Measurements from ENCODE around the gene OTUD5. TPM values are rescaled to one million over a fixed set of nuclear protein-coding genes. Genes with fewer than 3 reads are reported as not detected.

OTUD5 gene
- total RNA-seq, 1 donor from 2014 or later: 40.0 TPM

DNA sequence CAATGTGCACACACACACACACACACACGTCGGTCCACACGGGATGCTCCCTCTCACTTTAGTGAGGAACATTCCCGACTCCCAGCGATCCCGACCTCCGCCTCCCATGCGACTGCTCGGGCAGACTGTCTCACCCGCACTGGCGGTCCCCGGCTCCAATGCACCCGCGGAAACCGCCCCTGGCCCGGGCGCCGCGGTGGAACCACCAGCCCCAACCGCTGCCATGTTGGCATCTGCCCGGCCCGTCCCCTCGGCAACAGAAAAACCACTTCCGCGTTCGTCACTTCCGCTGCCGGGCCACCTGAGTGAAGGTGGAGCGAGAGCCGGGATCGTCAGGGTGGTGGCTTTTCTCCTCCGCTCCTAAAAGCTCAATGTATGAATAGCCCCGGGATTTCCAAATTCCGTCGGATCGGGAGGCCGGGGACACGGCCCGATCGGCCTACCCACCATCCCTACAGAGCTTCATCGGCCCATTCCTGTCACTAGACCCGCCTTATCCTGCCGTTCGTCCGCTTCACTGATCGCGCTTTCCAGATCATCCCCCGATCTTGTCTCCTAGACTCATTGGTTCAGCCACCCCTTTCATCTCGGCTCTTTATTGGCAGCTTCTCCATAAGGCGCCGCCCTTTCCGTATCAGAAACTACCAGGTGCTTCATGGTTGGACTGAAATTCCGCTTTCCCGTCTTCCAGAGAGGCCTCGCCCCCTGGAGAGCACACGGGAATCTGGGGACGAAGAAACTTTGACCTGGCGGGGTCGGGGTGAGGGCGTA, 45.8 kb downstream of the OTUD5 start, which contains the start of gene SLC35A2:
SLC35A2 (minus strand) TSS at position 235 of the 771 bp plus-strand sequence; CDS start at position 225, 10 bp downstream.
- peak; percentile 92 for DNase-seq (ENCODE audit: low spot score)

DNA sequence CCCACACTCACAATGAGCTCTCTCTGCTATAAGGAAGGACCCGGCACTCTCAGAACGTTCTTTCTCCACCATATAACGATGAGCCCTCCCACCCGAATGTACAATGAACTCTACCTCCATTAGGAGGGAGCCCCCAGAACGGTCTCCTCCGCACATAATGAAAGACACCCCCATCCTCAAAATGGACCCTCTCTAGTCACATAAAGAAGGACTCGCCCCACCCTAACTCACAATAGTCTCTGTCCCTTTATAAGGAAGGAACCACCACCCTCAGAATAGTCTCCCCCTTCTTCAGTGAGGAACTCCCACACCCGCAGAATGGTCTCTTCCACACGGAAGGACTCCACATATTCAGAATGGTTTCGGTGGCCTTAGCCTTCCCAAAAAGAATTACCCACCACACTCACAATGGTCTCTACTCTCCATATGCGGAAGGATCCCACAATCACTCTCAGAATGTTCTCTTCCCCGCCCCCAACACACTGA, 46.4 kb downstream of the OTUD5 start:
- DNase-seq (ENCODE audit: low spot score): no peak

DNA sequence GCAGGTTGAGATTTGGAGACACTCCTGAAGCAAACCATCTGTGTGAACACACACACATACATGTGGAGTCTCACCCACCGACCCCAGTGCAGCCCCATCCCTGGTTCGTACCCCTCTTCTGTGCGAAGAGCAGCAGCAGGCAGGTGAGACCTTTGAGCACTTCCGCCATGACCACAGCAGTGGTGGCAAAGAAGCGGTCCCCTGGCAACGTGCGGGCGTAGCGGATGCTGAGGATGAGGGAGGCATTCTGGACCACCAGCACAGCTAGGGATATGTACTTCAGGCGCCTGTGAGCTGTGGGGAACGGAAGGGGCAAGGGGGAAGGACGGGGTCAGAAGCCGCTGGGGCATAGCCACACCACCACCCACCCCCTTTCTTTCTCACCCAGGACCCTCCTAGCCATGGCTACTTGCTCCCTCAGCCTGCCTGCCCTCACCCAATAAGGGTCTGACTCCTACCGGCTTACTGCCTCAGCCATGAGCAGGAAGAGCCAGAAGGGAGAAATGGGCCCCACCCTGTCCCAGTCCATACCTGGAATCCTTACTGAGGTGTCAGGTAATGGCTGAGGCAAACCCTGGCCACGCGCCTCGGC, 47.6 kb downstream of the OTUD5 start:
- DNase-seq (ENCODE audit: low spot score): no peak

DNA sequence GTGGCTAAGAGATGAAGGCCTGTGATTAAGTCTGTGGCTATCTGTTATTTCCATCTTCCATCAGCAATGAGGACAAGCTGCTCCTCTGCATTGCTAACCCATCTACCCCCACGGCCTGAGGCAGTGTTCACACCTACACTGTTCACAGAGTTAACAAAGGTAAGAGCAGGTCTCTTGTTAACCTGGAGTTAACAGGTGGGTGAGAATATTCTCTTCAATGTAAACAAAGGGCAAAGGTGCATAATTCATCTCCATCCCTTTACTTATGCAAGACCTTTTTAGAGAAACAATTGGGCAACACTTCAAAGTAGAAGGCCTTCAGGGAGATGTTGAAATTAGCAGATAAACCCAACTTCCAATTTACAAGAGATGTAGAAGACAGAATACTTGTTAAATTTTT, 48.8 kb downstream of the OTUD5 start:
- DNase-seq (ENCODE audit: low spot score): no peak

DNA sequence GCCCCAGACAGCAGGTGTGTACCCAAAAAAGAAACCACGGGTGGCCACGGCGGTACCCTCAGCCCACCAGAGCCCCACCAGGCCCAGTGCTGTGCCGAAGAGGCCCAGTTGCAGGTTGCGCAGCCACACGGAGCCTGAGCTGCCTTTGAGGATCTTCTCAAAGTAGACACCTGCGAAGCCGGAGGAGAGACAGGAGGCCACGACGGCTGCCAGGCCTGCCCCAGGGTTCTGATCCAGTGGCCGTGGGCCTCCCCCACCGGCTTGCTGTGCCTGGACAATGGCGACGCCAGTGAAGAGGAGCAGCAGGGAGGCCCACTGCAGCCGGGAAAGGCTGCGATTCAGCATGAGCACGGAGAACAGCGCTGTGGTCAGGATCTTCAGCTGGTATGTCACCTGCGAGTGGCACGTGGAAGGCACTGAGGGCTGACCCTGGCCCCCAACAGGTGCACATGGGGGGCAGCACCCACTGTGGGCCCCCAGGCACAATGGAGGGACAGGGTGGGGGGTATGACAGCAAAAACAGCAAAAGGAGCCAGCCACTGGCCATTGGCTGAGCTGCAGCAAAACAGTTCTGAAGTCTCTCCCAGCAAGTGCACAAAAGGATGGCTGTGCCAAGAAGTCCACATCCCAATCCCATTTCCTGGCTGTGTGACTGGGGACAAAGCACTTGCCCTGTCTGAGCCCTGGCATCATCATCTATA, 52.2 kb downstream of the OTUD5 start:
- no peak for DNase-seq (ENCODE audit: low spot score)

DNA sequence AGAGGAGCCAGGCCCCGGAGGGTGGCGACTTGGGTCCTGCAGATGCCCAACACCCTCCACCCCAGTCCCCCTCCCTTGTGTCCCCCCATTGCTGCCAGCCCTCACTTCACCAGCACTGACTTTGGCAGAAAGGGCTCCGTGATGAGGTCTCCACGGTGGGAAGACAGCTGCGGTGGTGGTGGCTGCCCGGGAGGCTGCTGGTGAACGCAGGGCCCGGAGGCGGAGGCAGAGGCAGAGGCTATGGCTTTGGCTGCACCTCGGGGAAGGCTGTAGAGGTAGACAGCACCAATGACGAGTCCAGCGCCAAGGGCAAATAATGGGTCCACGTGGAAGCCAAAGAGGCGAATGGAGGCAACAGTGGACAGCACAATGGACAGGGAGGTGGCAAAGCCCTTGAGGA, 52.8 kb downstream of the OTUD5 start:
- DNase-seq (ENCODE audit: low spot score): no peak

DNA sequence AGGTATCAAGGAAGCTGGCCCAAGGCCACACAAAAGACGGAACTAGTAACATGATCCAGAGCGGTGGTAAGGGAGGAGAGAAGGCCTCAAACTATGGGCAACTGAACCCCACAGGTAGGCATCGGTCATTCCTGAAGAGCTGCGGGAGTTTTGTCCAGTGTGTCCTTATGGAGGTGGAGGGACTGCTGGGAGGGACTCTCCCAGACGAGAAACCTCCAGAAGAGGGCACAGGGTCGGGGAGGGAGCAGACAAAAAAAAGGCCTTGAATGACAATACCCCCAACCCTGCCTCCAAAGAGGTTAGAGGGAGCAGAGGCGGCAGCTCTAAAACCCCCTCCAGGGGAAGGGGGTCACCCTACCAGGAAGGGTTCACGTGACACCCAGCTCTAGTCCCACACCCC, 53.2 kb downstream of the OTUD5 start:
- no peak for DNase-seq (ENCODE audit: low spot score)

DNA sequence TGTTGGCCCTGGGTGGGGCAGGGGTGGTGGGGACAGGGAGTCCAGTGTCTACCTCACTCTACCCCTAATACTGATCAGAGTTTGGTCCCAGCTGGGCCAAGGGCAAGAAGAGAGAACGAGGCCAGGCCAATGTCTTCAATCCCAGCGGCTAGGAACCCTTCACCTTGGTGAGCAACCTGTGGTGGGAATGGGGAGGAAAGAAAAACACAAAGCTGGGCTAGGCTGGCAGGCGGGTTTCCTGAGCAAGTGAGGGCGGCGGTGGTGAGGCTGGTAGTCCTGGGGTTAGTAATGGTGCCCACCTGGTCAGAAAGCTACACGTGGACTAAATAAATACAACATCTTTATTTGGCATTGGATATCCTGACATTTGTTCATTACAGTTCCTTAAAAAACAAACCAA, 54.1 kb downstream of the OTUD5 start:
- DNase-seq (ENCODE audit: low spot score): no peak

DNA sequence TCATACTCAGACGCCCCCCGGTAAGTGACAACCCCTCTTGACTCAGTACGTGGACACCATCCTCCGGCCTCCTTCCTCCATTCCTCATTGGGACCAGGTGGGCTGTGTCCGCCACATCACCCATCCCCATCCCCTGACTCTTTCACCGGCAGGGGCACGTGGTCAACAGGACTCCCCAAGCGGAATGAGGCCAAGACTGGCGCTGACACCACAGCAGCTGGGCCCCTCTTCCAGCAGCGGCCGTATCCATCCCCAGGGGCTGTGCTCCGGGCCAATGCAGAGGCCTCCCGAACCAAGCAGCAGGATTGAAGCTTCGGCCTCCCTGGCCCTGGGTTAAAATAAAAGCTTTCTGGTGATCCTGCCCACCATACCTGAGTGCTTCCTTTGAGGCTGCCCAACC, 54.6 kb downstream of the OTUD5 start:
- no peak for DNase-seq (ENCODE audit: low spot score)

DNA sequence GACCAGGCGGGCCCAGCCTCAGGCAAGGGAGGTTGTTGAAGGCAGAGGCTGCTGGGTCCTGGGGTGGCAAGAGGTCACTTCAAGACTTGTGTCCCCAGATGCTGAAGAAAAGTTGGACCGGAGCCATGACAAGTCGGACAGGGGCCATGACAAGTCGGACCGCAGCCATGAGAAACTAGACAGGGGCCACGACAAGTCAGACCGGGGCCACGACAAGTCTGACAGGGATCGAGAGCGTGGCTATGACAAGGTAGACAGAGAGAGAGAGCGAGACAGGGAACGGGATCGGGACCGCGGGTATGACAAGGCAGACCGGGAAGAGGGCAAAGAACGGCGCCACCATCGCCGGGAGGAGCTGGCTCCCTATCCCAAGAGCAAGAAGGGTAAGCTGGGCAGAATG, 55.3 kb downstream of the OTUD5 start:
- DNase-seq (ENCODE audit: low spot score): no peak

DNA sequence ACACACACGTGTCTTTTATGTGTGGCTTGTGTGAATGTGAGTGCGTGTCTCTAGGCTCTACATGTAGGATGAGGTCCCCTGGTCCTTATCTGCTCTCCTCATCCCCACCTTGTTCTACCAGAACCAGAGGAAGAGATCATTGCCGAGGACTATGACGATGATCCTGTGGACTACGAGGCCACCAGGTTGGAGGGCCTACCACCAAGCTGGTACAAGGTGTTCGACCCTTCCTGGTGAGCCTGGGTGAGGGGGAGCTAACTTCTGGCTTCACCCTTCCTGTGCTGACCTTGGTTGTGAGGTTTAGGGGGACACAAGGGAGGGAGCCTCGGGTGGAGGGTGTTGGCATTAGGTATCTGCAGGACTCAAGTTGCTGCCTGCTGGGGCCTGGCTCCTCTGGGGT, 56.3 kb downstream of the OTUD5 start:
- no peak for DNase-seq (ENCODE audit: low spot score)

DNA sequence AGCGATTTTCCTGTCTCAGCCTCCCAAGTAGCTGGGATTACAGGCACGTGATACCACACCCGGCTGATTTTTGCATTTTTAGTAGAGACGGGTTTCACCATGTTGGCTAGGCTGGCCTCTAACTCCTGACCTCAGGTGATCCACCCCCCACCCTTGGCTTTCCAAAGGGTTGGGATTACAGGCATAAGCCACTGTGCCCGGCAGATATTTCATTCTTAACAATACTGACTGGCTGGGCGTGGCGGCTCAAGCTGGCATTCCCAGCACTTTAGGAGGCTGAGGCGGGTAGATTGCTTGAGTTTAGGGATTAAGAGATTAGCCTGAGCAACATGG, 58.4 kb downstream of the OTUD5 start:
- no peak for DNase-seq (ENCODE audit: low spot score)

DNA sequence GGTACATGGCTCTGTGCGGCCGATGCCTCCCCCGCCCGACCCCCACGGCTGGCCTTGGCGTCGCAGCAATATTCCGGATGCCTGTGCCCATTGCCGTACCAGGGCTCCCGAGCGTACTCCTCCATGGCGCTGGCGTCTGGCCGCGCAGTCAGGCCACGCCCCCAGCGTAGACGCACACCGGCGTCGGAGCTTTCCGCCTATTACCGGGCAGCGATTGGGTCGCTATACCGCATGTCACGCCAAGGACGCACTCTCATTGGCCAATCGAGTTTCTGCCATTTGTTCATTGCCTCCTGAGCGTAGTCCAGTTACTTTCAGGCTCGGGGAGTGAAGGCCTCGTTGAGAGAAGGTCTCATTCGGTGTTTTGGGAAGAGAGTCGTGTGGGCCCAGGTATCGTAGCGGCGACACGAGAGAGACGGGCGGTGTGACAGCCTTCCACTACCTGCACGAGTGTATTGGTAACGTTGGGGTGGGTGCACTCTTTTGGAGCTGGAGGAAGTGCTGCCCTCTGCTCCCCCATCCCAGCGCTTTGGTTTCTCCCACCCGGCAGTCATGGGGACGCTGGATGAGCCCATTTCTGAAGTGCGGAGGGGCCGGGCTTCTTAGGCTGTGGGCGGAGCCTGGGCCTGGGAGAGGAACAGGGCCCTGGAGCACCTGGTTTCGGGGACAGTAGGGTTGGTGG, 59.6 kb downstream of the OTUD5 start, which contains the start of the genes PQBP1 and TIMM17B:
PQBP1 (plus strand) TSS at position 306 of the 682 bp plus-strand sequence. CDS start 580 bp downstream, outside the sequence.
TIMM17B (minus strand) TSS at position 144 of the 682 bp plus-strand sequence; CDS start at position 125, 19 bp downstream.
- DNase-seq (ENCODE audit: low spot score): peak; percentile 94

DNA sequence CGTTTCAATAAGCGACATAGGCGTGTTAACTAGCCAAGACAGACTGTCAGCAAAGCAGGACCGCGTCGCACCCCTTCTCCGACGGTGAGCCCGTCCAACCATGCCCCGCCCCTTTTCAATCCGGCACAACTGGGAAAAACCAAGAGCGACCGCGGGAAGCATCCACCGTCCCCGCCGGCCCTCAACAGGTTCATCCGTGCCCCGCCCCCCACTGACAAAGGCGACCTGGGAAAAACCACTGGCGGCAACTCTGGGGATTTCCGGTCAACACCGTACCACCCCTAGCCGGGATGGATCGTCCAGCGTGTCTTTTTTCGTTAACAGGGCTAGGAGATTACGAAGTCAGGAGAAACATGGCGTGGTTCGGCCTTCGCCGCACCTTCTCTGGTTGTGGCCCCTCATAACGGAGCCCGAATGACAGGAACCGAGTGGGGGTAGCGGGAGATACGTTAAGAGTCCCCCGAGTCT, 60.2 kb downstream of the OTUD5 start:
- DNase-seq (ENCODE audit: low spot score): no peak

DNA sequence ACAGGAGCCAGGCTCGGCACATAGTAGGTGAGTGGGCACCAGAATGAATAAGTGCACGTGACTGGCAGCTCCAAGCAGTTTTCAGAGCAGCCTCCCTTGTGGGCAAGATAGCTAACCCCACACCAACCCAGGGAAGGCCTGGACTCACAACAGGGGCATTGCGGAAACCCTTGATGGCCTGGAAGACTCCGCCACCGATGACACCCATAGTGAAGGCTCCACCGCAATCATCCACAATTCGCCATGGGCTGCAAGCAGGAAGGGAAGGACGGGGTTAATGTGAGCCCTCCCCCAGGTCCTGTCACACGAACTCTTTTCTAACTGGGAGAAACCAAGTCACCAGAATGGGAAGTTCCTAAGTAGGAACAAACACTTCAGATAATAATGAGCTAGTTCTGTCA, 60.8 kb downstream of the OTUD5 start:
- DNase-seq (ENCODE audit: low spot score): no peak

DNA sequence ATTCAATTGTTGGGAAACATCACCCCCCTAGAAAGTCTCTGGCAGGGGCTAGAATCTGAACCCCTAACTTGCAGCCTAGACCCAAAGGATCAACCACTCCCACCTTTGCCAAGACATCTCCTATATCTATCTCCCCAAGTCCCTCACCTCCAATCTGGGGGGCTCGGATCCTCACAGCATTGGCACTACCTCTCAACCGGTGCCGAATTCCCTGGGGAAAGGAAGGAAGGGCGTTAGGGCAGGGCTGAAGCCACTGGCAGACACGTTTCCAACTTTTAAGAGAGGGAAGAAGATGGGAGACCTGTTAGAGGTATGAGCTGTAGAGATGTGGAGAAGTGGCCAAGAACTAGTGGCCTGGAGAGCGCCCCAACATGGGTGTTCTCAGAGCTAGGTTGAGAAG, 62.5 kb downstream of the OTUD5 start:
- peak; percentile 53 for DNase-seq (ENCODE audit: low spot score)

DNA sequence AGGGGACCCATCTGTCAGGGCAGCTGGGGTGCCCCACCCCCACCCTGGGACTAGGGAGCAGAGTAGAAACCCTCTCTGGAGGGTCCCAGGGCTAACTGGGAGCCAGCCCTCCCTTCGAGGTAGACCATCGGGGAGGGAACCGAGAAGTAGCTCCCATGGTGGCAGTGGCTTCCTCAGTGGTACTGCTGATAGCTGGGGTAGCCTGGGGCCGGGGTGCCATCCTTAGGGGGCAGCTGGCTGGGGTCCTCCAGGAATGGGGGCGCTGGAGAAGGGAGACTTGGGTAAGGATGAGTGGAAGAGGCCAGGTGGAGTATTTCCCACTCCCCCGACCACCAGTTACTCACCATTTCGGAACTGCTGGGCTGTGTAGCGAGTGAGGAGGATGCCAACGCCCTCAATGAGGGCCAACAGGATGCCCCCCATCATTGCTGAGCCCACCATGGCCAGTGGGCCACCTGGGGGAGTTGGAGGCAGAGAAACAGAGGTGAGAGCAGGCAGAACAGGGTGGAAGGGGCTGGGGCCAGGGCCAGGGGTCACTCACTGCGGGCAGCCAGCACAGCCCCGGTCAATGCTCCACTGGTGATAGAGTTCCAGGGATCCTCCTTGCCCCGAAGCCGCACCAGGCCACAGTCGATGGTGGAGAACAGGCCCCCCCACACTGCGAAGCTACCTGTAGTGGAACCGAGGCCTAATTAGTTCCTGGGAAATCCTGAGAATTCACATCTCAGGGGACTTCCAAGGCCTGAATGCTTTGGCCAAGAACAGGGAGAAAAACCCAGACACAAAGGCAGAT, 63.7 kb downstream of the OTUD5 start:
- peak; percentile 67 for DNase-seq (ENCODE audit: low spot score)

DNA sequence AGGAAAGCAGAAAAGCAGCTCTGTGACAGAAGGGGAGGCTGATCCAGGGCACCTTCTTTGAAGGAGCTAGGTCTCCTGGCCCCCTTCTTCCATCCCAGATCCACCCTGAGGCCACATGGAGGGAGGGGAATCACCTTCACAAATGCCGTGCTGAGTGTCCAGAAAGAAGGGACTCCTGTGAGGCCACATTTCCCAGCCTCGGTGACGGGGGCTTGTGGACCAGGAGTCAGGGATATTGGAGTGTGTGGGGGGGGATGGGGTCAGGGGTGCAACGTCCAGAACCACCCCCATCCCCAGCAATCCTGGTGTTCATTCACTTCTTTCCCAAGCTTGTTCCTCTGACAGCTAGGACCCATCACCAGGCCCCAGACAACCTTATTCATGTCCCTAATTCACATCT, 64.5 kb downstream of the OTUD5 start:
- no peak for DNase-seq (ENCODE audit: low spot score)

DNA sequence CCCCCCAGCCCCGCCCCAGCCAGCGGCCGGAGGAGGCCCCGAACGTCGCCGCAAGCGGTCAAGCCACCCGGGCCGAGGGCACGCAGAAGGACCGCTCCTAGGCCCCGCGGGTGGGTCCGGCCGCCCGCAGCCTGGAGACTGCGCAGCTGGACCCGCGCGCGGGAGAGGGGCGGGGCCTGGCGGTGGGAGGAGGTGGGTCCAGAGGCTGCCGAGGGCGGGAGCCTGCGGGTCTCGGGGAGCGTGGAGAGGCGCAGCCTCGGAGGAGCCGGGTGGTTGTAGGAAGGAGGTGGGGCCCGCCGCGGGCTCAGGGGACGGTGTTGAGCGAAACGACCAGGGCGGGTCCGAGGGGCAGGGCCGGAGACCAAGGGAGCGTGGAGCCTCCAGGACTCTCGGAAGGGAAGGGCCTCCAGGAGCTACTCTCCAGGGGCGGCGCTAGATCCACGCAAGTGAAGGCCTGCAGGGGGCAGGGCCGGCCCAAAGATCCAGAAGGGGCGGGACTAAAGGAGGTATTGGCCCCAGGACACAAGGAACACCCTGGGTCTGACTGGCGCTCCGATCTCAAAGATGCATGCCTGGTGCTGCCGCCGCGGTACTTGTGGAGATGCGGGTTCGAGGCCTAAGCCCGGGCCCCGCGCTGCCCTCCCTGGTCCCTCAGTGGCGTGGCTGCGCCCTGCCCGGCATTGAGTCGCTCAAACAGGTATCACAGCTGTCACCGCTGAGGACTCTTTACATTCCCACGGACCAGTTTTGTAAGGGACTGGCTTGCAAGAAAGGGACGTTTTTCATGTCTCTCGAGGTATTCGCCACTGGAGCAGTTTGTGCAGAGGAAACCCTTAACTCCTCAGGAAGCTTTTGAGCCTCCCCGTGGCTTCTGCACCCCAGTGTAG, 65.8 kb downstream of the OTUD5 start:
- DNase-seq (ENCODE audit: low spot score): peak; percentile 94
